Bronchial epithelial cell (primary cell): Measurements from ENCODE around the gene CHSY1. TPM values are rescaled to one million over a fixed set of nuclear protein-coding genes. Genes with fewer than 3 reads are reported as not detected.

ENCODE experiments used
- DNase-seq: peaks from one replicate; pipeline ENCODE4 v3.0.0-alpha.2; 2010; ENCODE audit warnings: low read depth
- FAIRE-seq: peaks from 2 replicates; lab custom pipeline; 2011; peaks lifted over from hg19 to GRCh38; lab: Jason Lieb, UNC
- H3K27me3 ChIP-seq: 2 replicates; pipeline ENCODE4 v1.5.1; 2011; ENCODE audit warnings: low read length; ENCODE audit not compliant: control insufficient read depth, insufficient read depth
- H3K36me3 ChIP-seq: 2 replicates; pipeline ENCODE4 v1.5.1; 2011; ENCODE audit warnings: low read length; ENCODE audit not compliant: control insufficient read depth, insufficient read depth
- H3K4me3 ChIP-seq: 2 replicates; pipeline ENCODE4 v1.5.1; 2011; ENCODE audit warnings: mild to moderate bottlenecking, low read depth, low read length, control low read depth
- CTCF ChIP-seq: IDR thresholded peaks from 2 replicates; pipeline ENCODE4 v1.5.1; 2011; ENCODE audit warnings: mild to moderate bottlenecking, moderate library complexity, low read length, control low read depth, inconsistent platforms; ENCODE audit not compliant: insufficient read depth, severe bottlenecking
- total RNA-seq: library from RNA; depleted of rRNA; stranded (reverse); fragments of >200 nt; gene quantifications from 2 replicates; pipeline ENCODE4 v1.2.1, GENCODE V29; 2014

Gene CHSY1
- total RNA-seq, 1 donor from 2014 or later: 21.6 TPM

GRCh38 chr15:101159936-101160815, 91.7 kb downstream of the CHSY1 start:
- FAIRE-seq: no peak
- DNase-seq: no peak

DNA sequence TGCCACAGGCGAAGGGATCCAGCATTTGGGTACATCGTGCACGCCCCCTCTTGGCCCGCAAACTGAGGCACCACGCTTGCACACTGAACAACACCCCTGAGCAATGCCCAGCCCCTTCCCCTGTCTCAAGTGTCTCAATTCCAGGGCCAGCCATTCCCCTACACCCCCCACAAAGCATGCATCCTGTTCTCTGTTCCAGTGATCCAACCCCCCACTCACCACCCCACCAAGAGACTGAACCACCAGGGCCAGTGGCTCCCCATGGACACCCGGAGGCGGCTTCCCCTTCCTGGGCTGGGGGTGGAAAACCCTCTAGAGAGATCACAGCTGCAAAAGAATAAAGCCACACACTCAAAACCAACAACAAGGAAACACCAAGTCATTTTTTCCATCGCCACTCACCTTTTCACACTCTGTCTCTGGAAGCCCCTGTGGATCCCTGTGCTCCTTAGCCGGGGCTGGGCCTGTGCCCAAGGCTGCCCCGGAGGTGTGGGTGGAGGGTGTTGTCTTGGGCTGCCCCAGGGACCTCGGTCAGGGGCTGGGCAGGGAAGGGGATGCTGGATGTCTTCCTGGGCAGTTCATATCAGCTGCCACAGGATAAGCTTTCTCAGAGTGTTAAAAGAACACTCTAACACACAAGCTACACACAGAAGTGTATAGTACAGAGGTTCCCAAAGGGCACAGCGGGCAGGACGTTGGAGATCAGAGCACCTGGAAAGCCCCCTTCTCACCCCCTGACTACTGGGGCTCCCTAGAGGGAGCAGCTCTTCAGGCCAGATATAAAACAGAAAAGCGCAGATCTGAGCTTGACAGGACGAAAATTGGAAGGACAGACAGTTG, 92.5 kb downstream of the CHSY1 start:
- Histone ChIP-seq H3K27me3 (no peaks in the 10 kb centered on the region), H3K4me3 (no peak overlapping the region), H3K36me3 (no peaks in the 10 kb centered on the region)
- no peak for TF ChIP-seq CTCF
- FAIRE-seq (no peak), DNase-seq (no peak)

More at GRCh38 chr15:101159936-101160815, 91.7 kb downstream of the CHSY1 start:
- H3K36me3 ChIP-seq: no peaks in the 10 kb centered on the region
- no peak overlapping the region for H3K4me3 ChIP-seq
- no peaks in the 10 kb centered on the region for H3K27me3 ChIP-seq
- TF ChIP-seq CTCF: no peak

DNA sequence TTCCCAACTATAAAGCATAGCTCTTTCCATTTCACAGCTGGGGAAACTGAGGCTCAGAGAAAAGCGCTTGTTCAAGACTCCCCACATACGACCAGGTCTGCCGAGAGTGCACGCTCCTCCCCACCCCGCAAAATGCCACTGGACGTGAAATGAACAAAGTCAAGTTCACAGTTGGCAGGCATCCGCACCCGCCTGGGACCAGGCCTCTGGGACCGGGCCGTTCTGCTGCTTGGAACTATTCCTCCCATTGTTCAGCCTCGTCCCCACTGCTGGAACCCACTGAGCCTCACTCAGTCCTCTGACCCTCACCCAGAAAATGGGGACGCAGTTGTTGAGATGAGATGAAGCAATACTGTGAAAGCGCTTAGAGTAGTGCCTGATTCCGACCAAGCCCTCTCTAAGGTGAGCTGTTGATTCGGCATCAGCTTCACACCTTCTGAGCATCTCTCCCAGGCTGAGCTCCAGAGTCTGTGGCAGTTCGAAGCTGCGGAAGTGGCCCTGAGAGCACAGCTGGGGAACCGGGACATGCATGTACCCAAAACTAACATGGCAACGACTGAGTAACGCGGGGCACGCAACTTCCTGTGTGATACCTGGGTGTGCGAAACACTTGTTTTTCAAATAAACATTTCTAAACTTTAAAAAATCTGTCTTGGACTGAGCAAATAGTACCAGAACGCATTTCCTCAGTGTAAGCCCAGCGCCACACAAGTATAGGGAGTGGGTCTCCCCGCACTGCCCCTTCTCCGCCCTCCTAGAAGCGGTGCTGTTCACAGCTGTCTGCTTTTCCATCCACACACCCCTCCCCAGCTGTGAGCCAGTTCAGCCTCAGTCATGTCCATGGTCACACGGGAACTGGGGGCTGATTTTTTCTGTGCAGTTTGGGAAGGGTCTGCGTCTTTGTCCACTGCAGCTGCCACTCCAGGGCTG, 93.4 kb downstream of the CHSY1 start:
- no peak for FAIRE-seq
- TF ChIP-seq CTCF: no peak

GRCh38 chr15:101157721-101158120, 94.1 kb downstream of the CHSY1 start:
- no peaks in the 10 kb centered on the region for H3K36me3 ChIP-seq
- H3K27me3 ChIP-seq: no peaks in the 10 kb centered on the region
- H3K4me3 ChIP-seq: no peak overlapping the region
- no peak for TF ChIP-seq CTCF
- FAIRE-seq (no peak), DNase-seq (no peak)

More for the DNA sequence above, 93.4 kb downstream of the CHSY1 start:
- no peak overlapping the region for H3K4me3 ChIP-seq
- H3K36me3 ChIP-seq: no peaks in the 10 kb centered on the region
- H3K27me3 ChIP-seq: no peaks in the 10 kb centered on the region
- DNase-seq: no peak

DNA sequence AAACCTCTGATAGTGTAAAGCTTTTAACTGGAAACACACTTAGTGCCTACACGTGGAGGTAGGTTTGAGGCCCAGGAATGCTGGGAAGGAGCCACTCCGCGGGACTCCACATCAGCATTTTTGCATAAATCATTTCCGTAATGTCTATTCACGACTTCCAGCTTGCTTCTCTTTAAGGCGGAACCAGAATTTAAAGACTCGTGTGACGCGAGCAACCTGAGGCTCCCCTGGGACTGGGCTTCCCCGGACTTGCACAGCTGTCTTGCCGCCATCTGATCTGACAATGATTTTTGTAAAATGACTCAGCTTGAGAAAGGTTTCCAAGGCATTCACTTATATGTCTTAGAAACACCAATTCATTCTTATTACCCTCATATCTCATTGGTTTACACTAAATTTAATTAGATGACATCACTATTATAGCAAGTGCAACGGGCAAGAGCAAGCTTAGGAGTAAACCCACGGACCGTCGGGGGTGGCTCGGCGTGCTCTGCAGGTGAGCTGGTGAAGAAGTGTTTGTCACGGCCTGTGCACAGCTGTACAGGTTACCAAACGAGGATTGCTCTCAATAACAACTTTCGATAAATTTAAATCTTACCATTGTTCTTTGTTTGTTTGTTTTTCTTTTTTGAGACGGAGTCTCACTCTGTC, 95.2 kb downstream of the CHSY1 start:
- Histone ChIP-seq H3K36me3 (no peaks in the 10 kb centered on the region), H3K27me3 (no peaks in the 10 kb centered on the region), H3K4me3 (no peak overlapping the region)
- FAIRE-seq (no peak), DNase-seq (no peak)
- no peak for TF ChIP-seq CTCF
